Measurements from ENCODE around the gene TRIM47.

- TF ChIP-seq POLR2A (IDR thresholded peaks at IDR 0.05), result no peak
- no peak for TF ChIP-seq CTCF (IDR thresholded peaks at IDR 0.05)
- TF ChIP-seq EP300 (IDR thresholded peaks at IDR 0.05), result no peak
Measured at GRCh38 chr17:75828076-75828400, 50.3 kb downstream of the TRIM47 start.

All from tibial nerve (tissue), 4 donors.